ENCODE measurements around the gene SSBP4.

The SSBP4 gene

DNA sequence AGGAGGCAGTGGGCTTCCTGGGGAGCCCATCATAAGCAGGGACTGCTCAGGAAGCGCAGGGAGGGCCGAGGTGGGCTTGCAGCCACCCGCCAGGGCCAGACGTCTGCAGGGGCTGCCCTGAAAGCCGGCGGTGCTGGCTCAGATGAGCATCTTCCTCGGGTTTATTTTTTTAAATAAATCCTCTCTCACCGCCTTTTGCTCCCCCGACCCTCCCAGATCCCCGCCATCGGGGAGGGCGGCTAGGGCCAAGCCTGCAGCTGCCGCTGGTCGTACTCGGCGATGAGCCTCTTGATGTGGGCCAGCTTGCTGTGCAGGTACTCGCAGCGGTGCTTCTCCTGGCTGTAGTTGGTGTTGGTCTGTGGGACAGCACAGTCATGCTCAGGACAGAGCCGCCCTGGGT lies 25.3 kb downstream of the SSBP4 start:
- no peak for DNase-seq (ENCODE audit: low spot score)

DNA sequence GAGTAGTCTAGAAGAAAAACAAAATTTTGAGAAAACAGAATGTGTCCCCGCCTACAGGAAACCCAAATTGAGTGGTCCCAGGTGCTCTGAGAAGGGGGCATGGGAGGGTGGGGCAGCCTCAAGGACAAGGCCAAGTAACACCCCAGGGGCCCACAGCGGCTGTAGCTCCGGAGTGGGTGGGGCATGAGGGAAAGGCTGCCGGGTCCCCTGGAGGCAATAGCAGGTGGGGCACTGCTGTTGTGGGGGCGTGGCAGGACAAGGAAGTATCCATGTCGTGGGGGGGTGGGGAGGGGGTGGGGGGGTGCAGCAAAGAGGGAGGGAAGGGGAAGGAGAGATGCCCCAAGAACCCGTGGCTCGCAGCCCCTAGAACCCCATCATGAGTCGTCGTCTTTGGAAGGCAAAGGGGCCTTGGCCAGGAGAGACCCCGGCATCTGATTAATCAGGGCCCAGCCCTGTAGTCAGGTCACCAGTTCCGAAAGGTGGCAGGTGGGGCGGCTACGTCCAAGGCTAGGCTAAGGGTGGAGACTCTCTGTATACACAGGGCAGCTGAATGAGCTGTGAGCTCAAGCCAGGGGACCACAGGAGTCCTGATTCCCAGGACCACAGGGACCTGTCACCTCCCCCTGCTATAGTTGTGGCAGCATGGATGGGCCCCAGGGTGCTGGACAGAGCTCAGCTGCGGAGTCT lies 26.2 kb downstream of the SSBP4 start:
- DNase-seq (ENCODE audit: low spot score): no peak

DNA sequence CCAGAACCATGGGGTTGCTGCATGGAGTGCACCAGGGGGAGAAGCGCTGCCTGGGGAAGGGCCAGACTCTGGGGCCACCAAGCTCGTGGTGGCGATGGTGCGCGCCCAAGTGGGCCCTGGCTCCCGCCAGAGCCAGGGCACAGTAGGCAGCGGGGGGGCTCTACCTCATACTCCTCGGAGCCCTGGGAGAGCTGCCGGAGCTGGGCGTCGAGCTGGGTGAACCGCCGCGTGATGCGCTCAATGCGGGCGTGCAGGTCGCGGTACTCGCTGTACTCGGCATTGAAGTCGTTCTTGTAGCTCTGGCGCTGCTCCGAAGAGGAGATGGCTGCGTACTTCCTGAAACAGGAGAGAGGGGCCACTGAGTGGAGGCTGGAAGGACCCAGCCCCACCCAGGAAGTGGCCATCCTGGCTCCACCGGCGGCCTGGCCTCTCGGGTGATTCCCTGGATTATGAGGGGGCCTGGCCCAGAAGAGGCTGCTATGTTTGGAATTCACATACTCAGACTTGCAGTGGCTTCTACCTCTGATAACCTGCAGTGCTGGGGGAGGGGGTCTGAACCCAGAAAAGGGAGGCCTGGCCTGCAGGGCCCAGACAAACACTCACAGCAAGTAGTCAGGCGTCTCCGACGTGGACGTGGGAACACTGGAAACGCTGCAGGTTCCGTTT lies 27.1 kb downstream of the SSBP4 start:
- DNase-seq (ENCODE audit: low spot score): no peak

DNA sequence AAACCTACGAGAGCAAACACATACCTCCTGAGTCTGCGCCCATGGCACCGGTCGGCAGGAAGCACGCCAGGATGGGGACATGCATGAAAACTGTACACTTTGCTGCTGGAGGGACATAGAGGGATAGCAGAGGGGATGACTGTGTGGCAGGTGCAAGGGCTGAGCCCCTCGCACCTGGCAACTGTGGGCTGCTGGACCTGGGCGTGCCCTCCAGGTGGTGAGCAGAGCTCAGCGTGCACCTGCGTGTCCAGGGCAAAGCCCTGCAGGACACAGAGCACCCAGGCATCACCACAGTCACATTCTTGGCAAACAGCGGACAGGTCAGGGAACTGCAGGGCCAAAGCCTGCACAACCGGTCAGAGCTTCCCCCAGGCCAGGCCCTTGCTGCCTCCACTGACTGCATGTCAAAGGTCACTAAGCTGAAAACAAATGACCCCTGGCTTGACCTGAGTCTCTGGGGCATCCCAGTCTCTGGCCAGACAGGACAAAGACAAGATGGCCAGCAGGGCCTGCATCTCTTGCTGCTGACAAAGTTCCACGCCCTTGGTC lies 27.7 kb downstream of the SSBP4 start:
- no peak for DNase-seq (ENCODE audit: low spot score)

DNA sequence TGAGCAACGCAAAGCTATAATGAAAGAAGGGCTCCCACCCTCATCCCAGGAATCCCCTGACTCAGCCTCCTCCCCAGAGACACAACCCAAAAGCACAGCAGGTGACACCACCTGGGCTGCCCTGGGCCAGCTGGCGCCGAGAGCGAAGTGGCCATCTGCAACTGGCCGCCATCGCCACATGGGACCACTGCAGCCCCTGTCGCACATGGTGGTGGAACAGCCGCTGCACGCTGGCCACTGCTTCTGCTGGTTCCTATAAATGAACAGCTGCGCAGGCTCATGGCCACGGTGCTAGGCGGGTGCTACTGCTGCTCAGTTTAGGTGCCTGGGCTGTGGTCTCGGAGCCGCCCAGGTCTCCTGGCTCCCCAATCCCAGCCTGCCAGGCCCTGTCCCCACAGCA lies 30.4 kb downstream of the SSBP4 start:
- no peak for DNase-seq (ENCODE audit: low spot score)

DNA sequence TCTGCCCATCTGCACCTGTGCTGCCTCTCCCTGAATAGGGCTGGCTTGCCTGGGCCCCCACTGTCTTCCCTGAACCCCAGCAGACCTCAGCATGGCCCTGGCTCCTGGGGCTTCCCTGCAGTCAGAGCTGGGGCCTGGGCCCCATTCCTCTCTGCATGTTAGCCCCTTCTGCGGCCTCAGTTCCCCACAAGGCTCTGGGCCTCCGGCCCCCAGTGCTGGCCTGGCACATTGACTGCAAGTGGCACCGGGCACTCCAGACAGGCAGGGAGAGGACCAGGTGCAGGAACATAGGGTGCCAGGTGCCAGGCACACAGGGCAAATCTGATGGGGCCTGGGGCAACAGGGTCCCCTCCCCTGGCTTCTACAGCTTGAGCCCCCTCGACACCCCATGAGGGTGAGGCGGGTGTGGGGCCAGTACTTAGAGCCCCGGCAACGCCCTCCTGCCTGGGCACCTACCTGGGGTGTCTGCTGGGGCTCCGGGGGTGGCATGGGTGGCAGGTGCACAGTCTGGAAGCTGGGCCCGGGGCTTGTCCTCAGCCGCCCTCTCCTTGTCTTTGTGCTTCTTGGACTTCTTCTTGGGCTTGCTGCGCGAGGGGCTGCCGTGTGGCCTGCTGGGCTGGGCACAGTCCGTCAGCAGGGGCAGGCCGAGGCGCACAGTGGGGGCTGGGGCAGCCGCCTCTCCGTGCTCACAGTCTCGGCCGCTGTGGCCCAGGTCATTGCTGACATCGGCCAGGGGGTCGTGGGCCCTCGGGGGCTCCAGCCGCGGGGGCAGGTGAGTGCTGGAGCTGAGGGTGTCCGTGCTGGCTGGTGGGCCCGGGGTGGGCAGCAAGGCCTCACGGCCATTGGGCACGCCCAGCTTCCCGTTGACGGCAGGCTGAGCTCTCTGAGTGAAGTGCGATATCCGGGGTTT lies 31.1 kb downstream of the SSBP4 start:
- DNase-seq (ENCODE audit: low spot score): no peak

DNA sequence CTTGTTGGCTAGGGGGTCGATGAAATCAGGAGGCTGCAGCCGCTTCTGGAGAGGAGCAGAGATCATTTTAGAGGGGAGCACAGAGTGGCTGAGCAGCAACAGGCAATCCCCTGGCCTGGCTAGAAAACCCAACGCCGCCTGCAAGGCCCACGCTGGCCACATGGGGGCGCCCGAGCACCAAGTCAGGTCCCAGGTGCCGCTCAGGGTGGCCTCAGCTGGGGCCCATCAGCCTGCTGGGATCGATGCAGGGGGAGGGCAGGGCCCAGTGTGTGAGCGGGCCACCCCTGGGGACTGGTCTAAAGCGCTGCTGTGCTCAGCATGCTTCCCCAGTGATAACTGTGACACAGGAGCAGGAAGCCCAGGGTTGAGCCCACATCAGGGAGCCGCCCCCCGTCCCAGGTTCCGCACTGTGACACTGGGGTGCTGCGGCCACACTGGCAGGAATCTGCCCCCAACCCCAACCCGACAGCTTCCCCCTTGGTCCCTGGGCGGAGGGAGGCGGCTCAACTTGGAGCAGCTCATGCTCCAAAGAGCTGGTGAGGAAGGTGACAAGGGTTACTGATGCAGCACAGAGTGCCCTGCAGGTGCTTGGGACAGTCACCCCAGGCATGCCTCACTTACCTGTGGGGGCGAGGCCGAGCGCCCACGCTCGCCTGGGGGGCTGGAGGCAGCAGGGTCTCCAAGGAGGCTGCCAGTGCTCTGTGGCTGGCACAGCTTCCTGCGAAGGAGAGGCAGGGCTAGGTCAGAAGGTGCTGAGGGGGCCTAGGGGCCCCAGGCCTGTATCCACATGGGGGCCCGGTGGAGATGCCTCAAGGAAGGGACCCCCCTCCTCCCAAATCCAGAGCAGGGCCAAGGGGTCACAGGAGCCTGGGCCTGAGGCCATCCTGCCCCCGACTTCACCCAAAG lies 32.0 kb downstream of the SSBP4 start:
- peak; percentile 94 for DNase-seq (ENCODE audit: low spot score)

DNA sequence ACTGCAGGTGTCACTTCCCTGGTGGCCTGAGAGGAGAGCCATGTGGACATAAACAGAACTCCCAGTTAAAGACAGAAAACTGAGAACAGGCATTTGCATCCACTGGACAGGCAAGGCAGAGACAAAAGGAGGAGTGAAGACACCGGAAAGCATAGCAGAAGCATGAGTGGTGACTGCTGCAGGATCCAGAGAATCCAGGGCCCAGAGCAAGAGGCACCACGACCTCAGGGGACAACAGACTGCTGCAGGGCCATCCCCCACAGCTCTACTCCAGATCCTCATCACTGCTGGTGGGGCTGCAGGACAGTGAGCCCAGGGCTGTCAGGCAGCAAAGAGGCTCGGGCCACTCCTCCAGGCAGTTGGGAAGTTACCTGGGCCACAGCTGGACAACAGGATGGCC lies 33.2 kb downstream of the SSBP4 start:
- DNase-seq (ENCODE audit: low spot score): no peak

DNA sequence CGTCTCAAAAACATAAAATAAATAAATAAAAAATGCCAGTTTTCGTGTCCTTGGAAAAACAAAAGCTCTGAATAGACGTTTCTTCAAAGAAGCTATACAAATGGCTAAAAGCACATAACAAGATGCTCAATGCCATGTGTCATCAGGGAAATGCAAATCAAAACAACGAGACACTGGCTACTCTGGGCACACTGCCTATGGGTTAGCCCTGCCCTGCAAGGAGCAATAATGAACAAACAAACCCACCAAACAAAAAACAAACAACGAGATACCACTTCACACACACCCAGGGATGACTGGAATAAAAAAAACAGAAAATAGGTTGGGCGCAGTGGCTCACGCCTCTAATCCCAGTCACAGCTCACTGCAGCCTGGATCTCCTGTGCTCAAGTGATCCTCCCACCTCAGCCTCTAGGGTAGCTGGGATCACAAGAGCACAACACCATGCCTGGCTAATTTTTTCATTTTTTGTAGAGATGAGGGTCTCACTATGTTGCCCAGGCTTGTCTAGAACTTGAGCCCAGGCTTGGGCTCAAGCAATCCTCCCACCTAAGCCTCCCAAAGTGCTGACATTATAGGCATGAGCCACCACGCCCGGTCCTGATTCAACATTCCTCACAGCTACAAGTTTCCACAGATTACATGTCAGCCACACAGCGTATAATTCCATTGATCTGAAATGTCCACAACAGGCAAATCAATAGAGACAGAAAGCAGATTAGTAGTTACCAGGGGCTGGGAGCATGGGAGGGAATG lies 34.2 kb downstream of the SSBP4 start:
- DNase-seq (ENCODE audit: low spot score): no peak

DNA sequence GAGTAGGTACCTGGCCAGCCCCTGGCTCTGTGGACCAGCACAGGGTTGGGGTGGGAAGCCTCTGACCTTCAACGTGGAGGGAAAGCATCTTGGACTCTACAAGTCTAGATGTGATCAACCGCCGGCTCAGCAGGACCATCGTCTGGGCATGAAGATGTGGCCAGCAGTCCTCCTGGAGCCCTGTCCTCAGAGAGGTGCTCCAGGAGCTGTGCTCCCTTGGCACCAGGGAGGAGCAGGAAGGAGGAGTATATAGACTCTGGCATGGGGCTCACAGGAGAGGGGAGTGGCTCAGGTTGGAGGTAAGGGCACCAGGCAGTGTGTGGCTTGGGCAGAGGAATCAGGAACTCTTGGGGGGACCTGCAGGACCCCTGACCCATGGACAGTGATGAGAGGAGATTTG lies 37.1 kb downstream of the SSBP4 start:
- no peak for DNase-seq (ENCODE audit: low spot score)

DNA sequence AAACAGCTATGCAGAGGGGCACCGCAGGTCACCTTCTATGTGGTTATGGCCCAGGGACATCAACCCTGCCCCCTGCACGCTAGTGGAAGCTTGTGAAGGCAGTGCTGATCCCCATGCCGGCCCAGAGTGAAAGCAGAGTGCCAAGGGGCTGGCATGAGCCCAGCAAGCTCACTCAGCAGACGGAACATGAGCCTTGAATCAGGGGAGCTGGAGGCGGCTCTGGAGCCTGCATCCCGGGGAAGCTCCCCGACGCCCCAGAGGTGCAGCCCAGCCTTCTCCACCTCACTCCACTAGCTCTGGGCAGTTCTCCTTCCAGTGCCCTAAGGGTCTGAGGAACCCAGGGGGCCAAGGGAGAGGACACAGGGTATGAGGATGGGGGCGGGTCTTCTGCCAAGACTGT lies 37.8 kb downstream of the SSBP4 start:
- no peak for DNase-seq (ENCODE audit: low spot score)

DNA sequence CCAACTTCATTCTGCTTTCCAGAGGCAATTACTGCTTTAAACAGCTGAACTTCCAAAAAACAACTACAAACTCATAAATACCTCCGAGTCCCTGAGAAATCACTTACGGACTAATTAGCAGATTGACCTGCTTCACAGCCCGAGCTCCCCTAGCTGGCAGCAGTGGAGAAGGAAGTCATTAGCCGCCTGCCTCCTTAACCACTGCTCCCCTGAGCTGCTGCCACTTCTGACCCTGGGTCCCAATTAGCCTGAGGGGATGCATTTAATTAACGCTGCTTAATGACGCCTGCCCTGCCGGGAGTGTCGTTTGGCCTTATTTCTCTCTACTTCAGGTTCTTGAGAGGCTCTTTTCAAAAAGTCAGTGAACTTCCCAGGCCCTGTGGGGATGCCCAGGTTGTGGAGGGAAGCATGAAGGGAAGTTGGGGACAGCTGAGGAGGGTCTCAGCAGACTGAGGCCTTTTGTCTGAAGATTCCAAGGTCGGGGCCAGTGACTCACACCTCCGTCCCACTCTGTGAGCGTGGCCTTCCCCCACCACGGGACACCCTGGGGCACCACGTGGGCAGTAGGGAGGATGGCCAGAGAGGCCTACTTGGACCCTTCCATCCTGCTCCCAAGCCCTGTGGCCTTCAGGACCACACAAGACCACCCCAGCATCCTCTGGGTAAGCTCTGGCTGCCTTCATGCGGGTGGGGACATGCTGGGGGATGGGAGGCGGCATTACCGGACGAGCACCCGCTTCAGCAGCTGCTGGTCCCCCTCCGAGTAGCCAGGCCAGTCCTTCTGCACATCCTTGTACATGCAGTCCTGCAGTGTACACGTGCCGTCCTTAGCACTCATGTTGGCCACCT lies 38.5 kb downstream of the SSBP4 start:
- no peak for DNase-seq (ENCODE audit: low spot score)

DNA sequence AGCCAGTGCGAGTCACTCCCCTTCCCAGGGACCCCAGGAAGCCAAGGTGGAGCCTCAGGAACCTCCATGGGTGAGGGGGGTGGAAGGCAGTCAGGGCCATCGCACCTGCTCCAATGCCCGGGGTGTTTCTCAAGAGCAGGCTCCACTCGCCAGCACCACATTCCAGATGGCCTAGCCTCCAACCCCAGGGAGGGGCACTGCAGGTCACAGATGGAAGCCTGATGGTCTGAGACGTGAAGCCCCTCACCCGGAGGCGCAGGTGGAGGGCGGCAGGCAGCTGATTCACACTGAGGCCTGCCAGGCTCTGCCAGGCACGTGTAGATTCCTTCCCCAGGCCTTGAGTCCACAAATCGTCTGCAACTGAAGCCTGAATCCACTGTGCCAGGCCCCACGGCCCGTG lies 41.7 kb downstream of the SSBP4 start:
- DNase-seq (ENCODE audit: low spot score): no peak

DNA sequence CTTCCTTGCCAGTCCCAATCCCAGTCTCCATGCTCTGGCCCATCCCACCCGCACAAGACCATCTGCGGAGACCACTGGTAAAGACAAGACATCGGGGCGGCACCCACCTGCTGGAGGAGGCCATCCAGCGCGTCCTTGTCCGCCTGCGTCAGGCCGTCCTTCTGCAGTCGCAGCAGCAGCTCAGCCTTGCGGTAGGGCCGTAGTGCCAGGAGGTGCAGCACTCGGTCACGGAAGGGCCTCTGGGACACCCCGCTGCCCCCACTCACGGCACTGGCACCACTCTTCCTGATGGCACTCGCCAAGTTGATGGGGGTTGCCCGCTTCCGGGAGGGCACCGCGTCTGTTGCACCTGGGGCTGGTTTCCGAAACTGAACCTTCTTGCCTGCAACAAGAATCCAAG lies 42.3 kb downstream of the SSBP4 start:
- no peak for DNase-seq (ENCODE audit: low spot score)

DNA sequence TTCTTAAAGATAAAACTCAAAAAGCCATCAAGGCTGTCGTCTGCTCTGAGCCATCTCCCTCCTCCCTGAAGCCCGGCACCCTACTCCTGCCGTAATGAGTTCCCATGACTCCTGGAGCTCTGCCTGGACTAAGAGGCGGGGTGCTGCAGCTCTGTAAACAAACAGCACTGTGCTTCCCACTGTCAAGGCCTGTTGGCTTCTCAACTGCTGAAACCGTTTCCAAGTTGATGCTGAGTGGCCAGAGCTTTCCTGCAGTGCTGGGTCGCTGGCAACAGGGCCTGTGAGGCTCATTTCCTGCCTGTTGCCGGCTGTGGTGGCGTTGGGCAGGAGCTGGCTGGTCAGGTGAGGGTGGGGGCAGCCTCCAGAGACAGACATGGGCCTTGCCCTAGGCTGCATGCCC lies 45.4 kb downstream of the SSBP4 start:
- DNase-seq (ENCODE audit: low spot score): no peak

DNA sequence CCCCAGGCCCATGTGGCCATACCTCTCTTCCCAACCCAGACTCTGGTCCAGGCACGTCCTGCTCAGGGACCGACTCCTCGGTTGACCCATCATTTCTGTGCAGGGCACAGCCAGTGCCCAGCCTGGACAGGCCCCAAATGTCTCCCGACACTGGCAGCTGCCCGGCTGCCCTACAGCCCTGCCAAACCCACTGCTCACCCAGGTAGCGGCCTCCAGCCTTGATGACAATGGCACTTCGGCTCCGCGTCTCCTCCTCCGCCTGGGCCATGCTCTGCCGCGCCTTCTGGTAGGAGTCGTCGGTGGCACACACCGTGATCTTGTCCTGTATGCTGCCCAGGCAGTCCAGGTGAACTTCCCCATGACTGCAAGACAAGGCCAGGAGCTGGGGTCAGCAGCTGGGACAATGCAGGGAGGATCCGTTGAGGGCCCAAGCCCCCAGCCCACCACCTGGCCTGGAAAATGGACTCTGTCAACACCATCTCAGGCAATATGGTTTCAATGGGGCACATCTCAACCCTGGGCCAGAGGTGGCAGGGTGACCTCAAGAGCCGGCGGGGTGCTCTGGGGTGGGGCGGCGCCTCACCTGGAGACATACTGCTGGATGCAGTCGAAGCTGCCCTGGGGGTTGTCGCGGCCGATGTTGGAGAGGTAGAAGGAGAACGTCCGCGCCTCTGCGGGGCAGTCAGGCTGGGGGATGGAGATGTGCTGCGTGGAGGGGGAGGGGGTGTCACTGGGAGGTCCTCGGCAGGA lies 46.2 kb downstream of the SSBP4 start:
- no peak for DNase-seq (ENCODE audit: low spot score)

DNA sequence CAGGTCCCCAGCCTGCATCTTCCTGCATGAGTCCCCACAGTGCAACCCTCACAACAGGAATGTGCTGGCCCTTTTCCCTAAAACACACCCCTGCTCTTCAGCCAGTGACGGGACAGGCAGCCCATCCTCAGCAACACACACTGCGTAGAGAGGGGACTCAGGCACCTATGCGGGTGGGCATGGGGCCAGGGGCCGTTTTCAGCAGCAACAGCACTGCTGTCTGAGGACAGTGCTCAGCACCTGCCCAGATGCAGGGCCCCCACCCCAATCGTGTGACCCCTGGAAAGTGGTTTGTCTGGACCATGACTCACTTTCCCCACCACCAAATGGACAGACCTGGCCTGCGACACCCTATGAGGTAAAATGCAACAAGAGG lies 46.8 kb downstream of the SSBP4 start:
- DNase-seq (ENCODE audit: low spot score): no peak

DNA sequence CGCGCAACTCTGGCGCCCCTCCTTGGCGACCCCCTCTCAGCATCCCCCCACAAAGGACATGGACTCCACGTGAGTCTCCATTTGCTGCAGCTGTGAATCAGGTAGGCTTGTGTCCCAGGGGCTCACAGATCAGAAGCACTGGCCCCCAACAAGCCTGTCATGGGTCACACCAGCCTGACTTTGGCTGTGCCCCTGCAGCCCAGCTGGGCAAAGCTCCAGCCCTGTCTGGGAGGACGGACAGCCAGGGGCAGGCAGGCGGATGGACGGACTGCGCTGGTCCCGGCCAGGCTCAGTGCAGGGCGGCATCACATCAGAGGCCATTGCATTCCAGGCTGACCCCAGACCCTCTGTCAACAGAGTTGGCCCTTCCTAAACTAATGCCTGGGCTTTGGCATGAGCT lies 47.2 kb downstream of the SSBP4 start:
- DNase-seq (ENCODE audit: low spot score): no peak

DNA sequence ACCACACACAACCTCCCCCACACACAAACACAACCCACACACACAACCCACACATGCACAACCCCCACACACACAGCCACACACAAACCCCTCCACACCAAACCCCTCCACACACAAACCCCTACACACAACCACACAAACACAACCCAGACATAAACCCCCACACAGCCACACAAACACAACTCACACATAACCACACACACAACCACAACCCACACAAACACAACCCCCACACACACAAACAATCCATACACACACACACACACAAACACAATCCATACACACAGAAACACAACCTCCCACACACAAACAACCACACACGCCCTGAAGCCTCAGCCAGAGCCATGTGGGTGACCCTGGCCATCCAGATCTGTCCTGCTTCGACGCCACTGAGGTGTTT lies 48.8 kb downstream of the SSBP4 start:
- no peak for DNase-seq (ENCODE audit: low spot score)

Measured in HuH-7 (cell line).